ENCODE measurements around the gene ENTREP1.
"Not testable (repeated sequence)": the region's sequence is repeated elsewhere in the genome, so short reads cannot be mapped to it uniquely, and the experiment has no call there.

Gene ENTREP1

DNA sequence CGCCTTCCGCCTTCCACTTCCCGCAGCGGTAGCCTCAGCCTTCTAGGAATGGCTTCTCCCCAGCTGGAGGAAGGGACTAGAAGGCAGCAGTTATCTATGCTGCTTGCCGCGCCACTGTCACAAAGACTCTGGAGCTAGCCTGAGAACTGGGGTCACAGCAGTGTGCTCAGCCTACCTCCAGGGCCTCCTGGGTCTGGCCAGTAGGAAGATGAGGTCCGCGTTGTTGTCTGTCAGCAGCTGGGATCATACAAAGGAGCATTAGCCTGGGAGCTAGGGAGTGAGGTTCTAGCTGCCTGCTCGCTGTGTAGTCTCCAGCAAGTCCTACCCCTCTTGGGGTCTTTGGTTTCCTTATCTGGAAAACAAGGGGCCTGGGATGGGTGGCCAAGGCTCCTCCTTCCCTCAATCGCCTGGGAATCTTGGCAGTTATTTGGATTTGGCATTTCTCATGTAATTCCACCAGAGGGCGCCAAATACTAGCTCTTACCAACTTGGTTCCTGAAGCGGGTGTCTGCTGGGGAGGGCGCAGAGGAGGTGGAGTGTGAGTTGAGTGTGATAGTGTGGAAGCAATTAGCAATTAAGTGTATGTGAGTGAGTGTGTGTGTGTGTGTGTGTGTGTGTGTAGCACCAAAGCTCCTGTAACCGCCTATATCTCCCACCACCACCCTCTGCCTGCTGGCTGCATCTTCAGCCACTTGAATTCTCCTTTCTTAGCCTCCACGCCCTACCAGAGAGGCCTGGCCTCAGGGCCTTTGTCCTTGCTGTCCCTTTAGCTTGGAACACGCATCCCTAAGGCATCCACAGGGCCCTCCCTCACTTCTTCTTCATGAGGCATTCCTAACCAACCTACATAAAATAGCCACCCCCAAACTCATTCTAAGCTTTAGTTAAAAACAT, 97.1 kb downstream of the ENTREP1 start:
- peak; percentile 48 for DNase-seq

DNA sequence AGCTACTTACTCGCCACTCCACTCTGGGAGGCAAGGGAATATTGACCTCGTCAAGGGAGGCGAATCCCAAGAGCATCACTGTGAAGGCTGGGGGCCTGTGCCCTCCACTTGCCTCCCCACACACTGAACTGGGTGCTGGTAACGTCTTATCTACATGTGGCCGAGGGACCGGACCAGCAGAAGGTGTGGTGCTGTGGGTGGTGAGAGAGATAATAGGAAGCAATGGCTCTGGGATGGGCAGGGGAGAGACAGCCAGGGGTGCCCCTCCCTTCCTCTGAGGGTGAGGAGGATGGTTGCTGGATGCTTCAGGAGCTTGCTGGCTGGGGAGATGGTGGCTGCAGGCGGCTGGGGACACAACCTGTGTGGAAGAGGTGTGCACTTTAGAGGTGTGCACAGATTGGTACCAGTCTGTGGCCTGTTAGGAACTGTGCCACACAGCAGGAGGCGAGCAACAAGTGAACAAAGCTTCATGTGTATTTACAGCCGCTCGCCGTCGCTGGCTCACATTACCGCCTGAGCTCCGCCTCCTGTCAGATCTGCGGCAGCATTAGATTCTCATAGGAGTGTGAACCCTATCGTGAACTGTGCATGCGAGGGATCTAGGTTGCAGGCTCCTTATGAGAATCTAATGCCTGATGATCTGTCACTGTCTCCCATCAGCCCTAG, 100.3 kb downstream of the ENTREP1 start:
- DNase-seq, result no peak

DNA sequence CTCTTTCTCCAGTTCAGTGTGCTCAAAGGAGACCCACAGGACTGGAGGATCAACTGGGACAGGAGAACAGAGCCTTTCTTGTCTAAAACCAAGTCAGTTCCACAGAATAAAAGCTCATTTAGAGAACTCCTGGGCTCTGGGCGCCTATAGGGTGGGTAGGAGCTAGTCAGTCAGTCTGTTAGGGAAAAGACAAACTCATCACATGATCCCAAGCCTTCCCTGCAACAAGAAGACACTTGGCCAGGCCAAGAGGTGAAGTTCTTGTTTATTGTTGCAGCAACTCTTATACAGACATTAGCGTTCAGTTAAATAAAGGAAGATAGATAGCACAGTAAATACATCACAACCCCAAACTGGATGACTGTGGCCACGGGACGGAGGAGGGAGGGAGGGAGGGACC, 102.3 kb downstream of the ENTREP1 start:
- no peak for DNase-seq

DNA sequence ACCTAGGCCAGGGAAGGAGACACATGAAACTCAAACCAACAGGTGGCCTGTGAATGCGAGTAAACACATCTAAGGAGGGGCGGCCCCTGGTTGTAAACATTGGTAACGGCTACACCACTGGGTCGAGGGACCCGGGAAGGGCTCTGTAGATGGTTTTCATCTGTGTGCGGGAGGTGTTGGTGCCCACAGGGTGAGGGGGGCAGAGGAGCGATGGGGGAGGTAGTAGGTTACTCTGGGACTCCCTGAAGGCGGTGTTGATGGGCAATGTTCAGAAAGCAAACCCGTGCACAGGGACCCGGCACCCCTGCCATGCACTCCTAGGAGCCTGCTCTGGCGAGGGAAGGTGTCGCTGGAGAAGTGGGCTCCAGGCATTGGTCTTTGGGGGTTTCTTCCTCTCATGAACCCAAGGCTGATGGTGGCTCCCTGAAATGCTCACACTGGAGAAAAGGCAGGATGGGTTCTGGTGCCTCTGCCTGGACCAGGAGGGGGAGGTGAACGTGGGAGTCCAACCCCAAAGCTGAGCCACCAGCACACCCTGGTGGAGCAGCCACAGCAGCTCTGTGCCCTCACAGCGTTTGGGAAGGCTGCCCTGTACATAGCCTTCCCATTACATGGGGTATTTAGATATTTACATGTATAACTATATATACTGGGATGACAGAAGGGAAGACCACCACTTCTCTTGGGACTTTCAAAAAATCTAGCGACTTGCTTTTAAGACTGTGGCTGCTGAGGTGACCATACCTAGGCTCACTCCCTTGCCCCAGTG, 103.2 kb downstream of the ENTREP1 start:
- DNase-seq, result no peak

DNA sequence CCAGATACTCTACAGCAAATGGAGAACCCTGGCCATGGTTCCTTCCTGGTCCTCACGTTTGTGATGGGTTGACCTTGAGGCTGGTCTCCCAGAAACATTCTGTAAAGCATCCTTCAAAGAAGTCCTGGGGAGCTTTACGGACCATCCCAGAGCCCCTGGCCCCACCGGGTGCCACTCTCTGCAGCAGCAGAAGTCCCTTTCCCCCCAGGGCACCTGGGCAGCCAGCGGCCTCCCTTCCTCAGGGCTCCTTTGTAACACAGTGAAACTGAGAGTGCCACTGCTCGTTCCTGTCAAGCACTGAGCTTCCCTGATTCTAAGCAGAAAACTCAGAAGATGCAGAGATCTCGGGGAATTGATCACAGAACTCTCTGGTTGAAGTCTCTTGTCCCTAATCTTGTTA, 104.3 kb downstream of the ENTREP1 start:
- no peak for DNase-seq

DNA sequence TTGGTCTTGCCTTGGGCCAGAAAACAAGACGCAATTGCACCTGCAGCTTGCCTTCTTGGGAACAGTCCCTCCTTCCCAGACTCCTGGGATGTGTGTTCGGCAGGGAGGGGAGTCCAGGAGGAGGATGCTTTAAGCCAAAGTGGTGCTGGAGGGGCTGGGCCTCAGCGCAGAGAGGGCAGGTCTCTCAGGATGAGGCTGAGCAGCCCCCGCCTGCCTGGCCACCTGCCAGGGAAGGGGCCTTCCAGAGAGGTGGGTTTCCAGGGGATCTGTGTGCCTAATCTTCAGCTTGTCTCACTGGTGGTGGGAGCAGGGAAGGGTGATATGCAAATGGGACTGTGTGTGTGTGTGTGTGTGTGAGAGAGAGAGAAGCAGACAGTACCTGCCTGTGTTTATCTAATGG, 105.2 kb downstream of the ENTREP1 start:
- DNase-seq, result no peak

DNA sequence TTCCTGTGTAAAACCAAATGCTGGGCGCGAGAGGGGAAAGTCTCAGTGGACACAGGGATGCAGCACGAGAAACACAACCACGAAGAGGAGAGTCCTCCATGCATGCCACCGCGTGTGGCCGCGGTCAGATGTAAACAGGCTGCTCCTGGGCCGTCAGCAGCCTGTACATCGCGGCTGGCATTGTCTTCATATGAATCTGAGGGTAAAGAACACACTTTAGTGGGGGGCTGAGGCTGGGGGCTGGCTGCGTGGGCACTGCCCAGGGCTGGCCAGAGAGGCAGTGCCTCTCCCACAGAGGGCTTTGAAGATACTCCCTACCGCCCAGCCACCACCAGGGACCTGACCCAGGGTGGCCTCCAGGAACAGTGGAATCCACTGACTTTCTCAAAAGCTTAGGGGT, 106.2 kb downstream of the ENTREP1 start:
- no peak for DNase-seq

DNA sequence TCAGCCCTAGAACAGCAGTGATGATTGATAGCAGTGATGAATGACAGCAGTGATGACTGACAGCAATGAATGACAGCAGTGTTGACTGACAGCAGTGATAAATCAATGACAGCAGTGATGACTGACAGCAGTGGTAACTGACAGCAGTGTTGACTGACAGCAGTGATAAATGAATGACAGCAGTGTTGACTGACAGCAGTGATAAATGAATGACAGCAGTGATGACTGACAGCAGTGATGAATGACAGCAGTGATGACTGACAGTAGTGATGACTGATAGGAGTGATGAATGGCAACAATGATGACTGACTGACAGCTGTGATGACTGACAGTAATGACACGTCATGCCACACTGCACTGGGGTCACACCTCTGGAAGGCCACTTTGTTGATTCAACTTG, 106.8 kb downstream of the ENTREP1 start:
- DNase-seq, result no peak

DNA sequence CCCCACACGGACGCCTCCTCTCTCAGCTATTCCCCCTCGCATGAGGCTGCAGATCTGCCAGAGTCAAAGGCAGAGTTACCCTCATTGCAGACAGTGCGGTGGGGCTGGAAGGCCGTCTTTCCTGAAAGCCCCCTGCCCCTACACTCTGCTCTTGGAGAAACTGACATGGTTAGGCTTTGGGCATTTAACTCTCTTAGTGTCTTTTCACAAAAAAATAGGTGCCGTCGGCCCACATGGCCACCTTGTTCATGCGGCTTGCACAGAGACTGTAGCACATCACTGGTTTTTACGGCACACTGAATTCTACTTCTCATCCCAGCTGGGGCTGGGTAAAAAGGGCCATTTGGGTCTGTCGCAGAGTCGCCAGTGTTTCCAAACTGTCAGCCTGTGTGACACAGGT, 107.6 kb downstream of the ENTREP1 start:
- DNase-seq, result no peak

DNA sequence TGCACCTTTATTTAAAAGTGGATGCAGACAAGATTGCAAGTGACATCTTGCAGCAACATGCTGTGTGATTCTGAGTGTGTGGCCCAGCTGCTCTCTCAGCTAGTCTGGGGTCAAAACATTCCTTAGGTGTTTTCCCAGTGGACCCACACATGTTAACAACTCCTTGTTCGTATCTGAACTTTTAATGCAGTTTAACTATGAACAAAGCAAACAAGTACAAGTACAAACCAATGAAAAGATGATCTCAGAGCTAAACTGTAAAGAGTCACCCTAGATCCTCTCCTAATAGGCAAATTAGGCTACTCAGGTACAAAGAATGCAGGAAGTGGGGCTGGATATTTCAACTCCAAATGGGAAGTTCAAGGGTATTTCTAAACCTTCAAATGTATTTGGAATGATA, 108.4 kb downstream of the ENTREP1 start:
- no peak for DNase-seq

DNA sequence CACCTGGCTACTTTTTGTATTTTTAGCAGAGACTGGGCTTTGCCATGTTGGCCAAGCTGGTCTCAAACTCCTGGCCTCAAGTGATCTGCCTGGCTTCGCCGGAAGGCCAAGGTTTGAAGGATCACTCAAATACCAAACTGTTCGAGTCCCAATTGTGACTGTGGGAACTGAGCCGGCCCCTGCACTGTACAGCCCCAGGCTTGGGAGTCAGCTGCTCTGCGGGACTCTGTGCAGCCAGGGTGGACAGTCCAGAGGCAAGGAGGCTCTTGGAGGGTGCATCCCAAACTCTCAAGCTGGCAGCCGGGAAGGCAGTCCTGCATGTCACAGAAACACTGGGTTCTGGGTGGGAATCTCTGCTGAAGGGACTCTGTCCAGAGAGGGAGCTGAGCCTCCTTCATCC, 109.0 kb downstream of the ENTREP1 start:
- no peak for DNase-seq

DNA sequence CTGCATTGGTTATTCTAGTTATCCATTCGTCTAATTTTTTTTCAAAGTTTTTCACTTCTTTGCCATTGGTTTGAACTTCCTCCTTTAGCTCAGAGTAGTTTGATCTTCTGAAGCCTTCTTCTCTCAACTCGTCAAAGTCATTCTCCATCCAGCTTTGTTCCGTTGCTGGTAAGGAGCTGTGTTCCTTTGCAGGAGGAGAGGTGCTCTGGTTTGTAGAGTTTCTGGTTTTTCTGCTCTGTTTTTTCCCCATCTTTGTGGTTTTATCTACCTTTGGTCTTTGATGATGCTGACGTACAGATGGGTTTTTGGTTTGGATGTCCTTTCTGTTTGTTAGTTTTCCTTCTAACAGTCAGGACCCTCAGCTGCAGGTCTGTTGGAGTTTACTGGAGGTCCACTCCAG, 114.6 kb downstream of the ENTREP1 start:
- DNase-seq, result not testable (repeated sequence)

DNA sequence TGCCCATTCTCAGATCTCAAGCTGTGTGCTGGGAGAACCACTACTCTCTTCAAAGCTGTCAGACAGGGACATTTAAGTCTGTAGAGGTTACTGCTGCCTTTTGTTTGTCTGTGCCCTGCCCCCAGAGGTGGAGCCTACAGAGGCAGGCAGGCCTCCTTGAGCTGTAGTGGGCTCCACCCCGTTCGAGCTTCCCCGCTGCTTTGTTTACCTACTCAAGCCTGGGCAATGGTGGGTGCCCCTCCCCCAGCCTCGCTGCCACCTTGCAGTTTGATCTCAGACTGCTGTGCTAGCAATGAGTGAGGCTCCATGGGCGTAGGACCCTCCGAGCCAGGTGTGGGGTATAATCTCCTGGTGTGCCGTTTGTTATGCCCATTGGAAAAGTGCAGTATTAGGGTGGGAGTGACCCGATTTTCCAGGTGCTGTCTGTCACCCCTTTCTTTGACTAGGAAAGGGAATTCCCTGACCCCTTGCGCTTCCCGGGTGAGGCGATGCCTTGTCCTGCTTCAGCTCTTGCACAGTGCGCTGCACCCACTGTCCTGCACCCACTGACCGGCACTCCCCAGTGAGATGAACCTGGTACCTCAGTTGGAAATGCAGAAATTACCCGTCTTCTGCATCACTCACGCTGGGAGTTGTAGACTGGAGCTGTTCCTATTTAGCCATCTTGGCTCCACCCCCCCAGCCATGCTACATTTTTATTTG, 115.4 kb downstream of the ENTREP1 start:
- DNase-seq, result not testable (repeated sequence)
